Parathyroid adenoma (tissue), 2 donors: ENCODE measurements around the gene NCOA6.
"Not testable (repeated sequence)": the region's sequence is repeated elsewhere in the genome, so short reads cannot be mapped to it uniquely, and the experiment has no call there.

Experiments used
- H2AFZ ChIP-seq: fragments of 300-600 bp; sonication (generic); one replicate; pipeline ENCODE4 v1.7.0; 2017; ENCODE audit warnings: antibody characterized with exemption, mild to moderate bottlenecking
- H3K27ac ChIP-seq: fragments of 300-600 bp; sonication (generic); one replicate; pipeline ENCODE4 v1.7.0; 2017
- H3K27me3 ChIP-seq: fragments of 300-600 bp; sonication (generic); one replicate; pipeline ENCODE4 v1.7.0; 2017; ENCODE audit warnings: low read length; ENCODE audit not compliant: control insufficient read depth, insufficient read depth
- H3K36me3 ChIP-seq: fragments of 300-600 bp; sonication (generic); one replicate; pipeline ENCODE4 v1.7.0; 2017; ENCODE audit warnings: low read length; ENCODE audit not compliant: control insufficient read depth, insufficient read depth
- H3K4me1 ChIP-seq: fragments of 300-600 bp; sonication (generic); one replicate; pipeline ENCODE4 v1.7.0; 2017; ENCODE audit warnings: control low read depth
- H3K4me2 ChIP-seq: fragments of 300-600 bp; sonication (generic); one replicate; pipeline ENCODE4 v1.7.0; 2017; ENCODE audit warnings: low read length
- H3K4me3 ChIP-seq: fragments of 300-600 bp; sonication (generic); one replicate; pipeline ENCODE4 v1.7.0; 2017; ENCODE audit warnings: low read depth, low read length
- H3K79me2 ChIP-seq: fragments of 300-600 bp; sonication (generic); one replicate; pipeline ENCODE4 v1.7.0; 2017; ENCODE audit warnings: control low read depth
- H3K9ac ChIP-seq: fragments of 300-600 bp; sonication (generic); one replicate; pipeline ENCODE4 v1.7.0; 2017; ENCODE audit warnings: mild to moderate bottlenecking
- H3K9me3 ChIP-seq: fragments of 300-600 bp; sonication (generic); one replicate; pipeline ENCODE4 v1.7.0; 2017; ENCODE audit warnings: low read length; ENCODE audit not compliant: control insufficient read depth
- TF ChIP-seq, protein P1 (sequence below): fragments of 300-600 bp; sonication (generic); IDR thresholded peaks from one replicate; pipeline ENCODE4 v1.7.0; 2017; ENCODE audit warnings: antibody characterized with exemption, mild to moderate bottlenecking
- donor health status: primary hyperparathyroidism.

NCOA6 gene

DNA sequence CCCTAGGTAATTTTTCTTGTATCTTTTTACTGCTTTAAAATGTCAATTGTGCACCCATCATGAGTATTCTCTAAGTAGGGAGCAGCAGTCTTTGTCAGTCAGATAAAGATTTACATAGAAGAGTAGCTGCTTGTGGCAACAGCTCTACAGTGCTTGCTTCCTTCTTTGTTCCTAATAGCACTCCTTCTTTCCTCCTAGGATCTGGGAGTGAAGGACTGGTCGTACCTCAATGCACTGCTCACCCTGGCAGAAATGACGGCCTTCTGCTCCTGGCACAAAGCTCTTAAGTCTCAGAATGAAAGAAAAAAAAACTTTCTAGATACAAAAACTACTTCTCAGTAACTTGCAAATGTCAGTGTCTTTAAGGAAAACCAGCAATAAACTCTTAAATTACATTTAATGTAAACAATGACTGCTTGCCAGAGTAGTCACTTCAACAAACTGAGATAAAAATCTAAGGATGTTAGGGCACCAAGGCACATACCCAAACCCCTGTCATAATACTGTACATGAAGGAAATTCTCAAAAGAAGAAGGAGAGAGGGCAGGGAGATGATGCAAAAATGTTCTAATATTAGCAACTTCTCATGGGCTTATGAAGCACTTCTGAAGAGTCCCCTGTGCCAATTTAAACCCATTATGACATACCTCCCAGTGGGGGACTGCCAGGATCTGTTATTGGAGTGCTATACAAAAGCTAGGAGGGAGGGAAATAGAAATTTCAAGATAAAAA lies 34.0 kb downstream of the NCOA6 start:
- H3K27ac ChIP-seq = no peak overlapping the region
- peak overlapping the region; percentile 17 for H3K4me3 ChIP-seq
- H3K9me3 ChIP-seq = no peaks in the 10 kb centered on the region
- H3K36me3 ChIP-seq = no peaks in the 10 kb centered on the region
- H3K4me2 ChIP-seq = peak overlapping the region; percentile 49
- no peaks in the 10 kb centered on the region for H3K79me2 ChIP-seq
- no peaks in the 10 kb centered on the region for H3K27me3 ChIP-seq
- TF ChIP-seq, protein P1, sequence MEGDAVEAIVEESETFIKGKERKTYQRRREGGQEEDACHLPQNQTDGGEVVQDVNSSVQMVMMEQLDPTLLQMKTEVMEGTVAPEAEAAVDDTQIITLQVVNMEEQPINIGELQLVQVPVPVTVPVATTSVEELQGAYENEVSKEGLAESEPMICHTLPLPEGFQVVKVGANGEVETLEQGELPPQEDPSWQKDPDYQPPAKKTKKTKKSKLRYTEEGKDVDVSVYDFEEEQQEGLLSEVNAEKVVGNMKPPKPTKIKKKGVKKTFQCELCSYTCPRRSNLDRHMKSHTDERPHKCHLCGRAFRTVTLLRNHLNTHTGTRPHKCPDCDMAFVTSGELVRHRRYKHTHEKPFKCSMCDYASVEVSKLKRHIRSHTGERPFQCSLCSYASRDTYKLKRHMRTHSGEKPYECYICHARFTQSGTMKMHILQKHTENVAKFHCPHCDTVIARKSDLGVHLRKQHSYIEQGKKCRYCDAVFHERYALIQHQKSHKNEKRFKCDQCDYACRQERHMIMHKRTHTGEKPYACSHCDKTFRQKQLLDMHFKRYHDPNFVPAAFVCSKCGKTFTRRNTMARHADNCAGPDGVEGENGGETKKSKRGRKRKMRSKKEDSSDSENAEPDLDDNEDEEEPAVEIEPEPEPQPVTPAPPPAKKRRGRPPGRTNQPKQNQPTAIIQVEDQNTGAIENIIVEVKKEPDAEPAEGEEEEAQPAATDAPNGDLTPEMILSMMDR = no peak
- no peak overlapping the region for H3K9ac ChIP-seq
- no peak overlapping the region for H2AFZ ChIP-seq
- H3K4me1 ChIP-seq = peaks cover 4% of the 10 kb centered on the region

DNA sequence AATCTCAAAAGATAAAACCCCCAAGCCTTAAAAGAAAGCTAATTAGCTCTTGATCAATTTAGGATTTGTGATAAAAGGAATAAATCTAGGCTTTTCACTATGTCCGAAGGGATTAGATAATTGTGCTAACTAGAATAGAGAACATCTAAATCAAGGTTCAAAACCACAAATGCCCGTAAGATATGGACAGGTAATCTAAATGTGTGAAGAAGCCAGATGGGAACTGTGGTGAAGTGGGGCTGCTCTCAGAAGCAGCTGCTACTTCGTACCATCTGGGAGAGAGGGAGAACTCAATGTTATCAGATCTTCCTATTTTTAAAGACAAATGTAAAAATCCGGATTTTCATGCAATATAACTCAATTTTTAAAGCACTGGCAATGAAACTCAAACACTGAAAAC lies 44.2 kb downstream of the NCOA6 start:
- Histone ChIP-seq H3K4me3 (no peak overlapping the region), H3K36me3 (no peaks in the 10 kb centered on the region), H3K9me3 (no peaks in the 10 kb centered on the region), H3K4me2 (no peak overlapping the region), H3K9ac (no peak overlapping the region), H3K27ac (no peak overlapping the region), H3K4me1 (no peaks in the 10 kb centered on the region), H2AFZ (no peak overlapping the region), H3K79me2 (no peaks in the 10 kb centered on the region), H3K27me3 (no peaks in the 10 kb centered on the region)
- TF ChIP-seq, protein P1 = no peak

DNA sequence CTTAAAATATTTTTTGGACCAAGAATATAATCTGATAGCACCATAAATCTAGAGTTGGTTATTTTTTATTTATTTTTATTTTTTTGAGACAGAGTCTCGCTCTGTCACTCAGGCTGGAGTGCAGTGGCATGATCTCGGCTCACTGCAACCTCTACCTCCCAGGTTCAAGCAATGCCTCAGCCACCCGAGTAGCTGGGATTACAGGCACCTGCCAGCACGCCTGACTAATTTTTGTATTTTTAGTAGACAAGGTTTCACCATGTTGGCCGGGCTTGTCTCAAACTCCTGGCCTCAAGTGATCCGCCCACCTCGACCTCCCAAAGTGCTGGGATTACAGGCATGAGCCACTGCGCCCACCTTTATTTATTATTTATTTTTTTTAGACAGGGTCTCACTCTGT lies 45.2 kb downstream of the NCOA6 start:
- H3K79me2 ChIP-seq, H3K4me1 ChIP-seq, H3K27ac ChIP-seq, H3K4me2 ChIP-seq, H3K9me3 ChIP-seq, H3K9ac ChIP-seq, H3K36me3 ChIP-seq, H3K4me3 ChIP-seq, H2AFZ ChIP-seq, H3K27me3 ChIP-seq: not testable (repeated sequence)

DNA sequence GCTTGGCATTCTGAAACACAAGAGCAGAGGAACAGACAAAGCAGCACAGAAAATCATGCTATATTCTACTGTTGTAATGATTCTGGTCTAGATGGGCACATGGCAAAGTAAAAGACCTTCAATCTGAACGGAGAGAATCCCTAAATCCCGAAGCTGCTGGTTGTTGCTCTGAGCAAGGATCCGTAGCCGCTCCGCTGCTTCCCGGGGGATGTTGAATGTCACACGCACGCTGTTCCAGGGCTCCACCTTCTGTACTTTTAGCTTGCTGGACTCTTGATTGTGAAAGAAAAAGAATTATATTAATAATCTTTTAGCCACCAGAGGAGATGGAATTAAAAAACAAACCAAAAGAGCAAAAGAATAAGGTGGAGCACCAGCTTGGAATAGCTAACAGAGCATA lies 49.3 kb downstream of the NCOA6 start:
- H3K4me1 ChIP-seq = peaks cover 15% of the 10 kb centered on the region
- no peaks in the 10 kb centered on the region for H3K36me3 ChIP-seq
- TF ChIP-seq, protein P1 = no peak

DNA sequence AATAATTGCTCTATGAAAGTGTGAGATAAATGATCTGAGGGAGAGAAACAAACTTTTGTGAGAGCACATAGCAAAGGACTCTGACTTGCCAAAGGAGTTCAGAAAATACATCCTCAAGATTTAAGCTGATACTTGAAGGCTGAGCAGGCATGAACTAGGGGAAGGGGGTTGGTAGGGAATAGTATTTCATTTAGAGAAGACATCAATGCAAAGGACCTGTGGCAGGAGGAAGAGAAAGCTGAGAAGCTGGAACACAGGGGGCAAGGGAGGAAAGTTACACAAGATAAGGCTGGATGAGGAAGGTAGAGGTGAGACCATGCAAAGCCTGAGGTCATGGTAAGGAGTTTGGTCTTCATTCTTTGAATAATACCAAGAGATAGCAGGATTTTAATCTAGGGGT lies 50.6 kb downstream of the NCOA6 start:
- Histone ChIP-seq H3K4me3 (no peak overlapping the region), H3K27me3 (no peaks in the 10 kb centered on the region), H3K79me2 (no peaks in the 10 kb centered on the region), H3K9me3 (no peaks in the 10 kb centered on the region), H3K36me3 (no peaks in the 10 kb centered on the region), H3K4me1 (peaks cover 15% of the 10 kb centered on the region), H3K4me2 (no peak overlapping the region), H3K9ac (no peak overlapping the region), H2AFZ (no peak overlapping the region), H3K27ac (peak overlapping the region; percentile 16)
- TF ChIP-seq, protein P1 = no peak

More for the DNA sequence above, 49.3 kb downstream of the NCOA6 start:
- H3K4me3 ChIP-seq = no peak overlapping the region
- no peaks in the 10 kb centered on the region for H3K27me3 ChIP-seq
- H3K79me2 ChIP-seq = no peaks in the 10 kb centered on the region
- H3K9ac ChIP-seq = no peak overlapping the region
- H3K27ac ChIP-seq = no peak overlapping the region
- no peak overlapping the region for H2AFZ ChIP-seq
- no peaks in the 10 kb centered on the region for H3K9me3 ChIP-seq
- H3K4me2 ChIP-seq = no peak overlapping the region
